A673 (cell line): ENCODE data around the gene DCUN1D4.

Experiments
- CTCF ChIP-seq: fragments of 300-800, 200-600 bp; sonication (generic); conservative IDR thresholded peaks from 2 replicates; pipeline ENCODE4 v1.5.1; 2017; ENCODE audit warnings: low read depth, mild to moderate bottlenecking, antibody characterized with exemption, low read length, moderate library complexity, mixed read lengths
- EZH2 ChIP-seq: fragments of 200-600 bp; sonication (generic); IDR thresholded peaks from 2 replicates; pipeline ENCODE4 v1.6.1; 2017; ENCODE audit warnings: borderline replicate concordance, low read depth, mild to moderate bottlenecking, mixed read lengths, antibody characterized with exemption, low read length; ENCODE audit not compliant: poor library complexity, severe bottlenecking

GRCh38 chr4:51884606-51885005 is 41.7 kb downstream of the DCUN1D4 start:
- TF ChIP-seq EZH2, result no peak
- TF ChIP-seq CTCF, result no peak
